Measurements from ENCODE around the gene QRICH1. TPM values are rescaled to one million over a fixed set of nuclear protein-coding genes. Genes with fewer than 3 reads are reported as not detected.

The QRICH1 gene
- total and polyA plus RNA-seq, 2 donors (not counting 3 experiments of a cell fraction or from before 2014, with no cell fraction given) = 89.7 to 116 TPM

DNA sequence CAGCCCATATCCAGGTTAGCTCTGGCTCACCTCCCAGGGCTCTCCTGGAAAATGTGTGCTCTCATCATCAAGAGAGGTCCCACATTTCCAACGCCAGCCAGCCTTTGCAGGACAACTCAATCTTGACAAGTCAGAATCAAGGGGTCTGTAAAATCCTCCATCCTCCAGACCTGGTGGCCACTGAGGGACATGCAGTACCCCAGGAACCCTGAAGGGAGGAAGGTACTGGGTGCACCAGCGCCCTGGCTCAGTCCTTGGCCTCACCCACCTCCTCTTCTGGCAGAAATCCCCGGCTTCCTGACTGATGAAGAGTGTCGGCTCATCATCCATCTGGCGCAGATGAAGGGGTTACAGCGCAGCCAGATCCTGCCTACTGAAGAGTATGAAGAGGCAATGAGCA lies 92.7 kb downstream of the QRICH1 start:
- H3K9ac ChIP-seq (replicated peaks; ENCODE audit: extremely low read depth, insufficient read depth, low read length) = no peak overlapping the region
- no peak overlapping the region for H3K27ac ChIP-seq (ENCODE audit: insufficient read depth, low read depth, low read length)
- no TSS peak for BruUV-seq (replicated peaks)
- no peaks in the 10 kb centered on the region for H3K79me2 ChIP-seq (ENCODE audit: control insufficient read depth, insufficient read depth, low read length)
- ChIA-PET POLR2A (interaction anchor here (0.6 kb wide), 1 partner anchor 8 kb away, joined by 4 read pairs; no protein-coding TSS in a partner anchor), CTCF (interaction anchor here (1.6 to 2.3 kb wide), 2 partner anchors 12 to 13 kb away, joined by 6 to 8 read pairs; partner anchors contain the start of gene P4HTM)
- dilution Hi-C loops (cut with MboI; ENCODE audit: extremely low pct_ligation_motif_present, low sequenced_read_pairs) = no loop called here
- TF ChIP-seq POLR2AphosphoS5 (IDR thresholded peaks at IDR 0.05; ENCODE audit: insufficient read depth, low read depth, low read length) (no peak), GATA2 (IDR thresholded peaks at IDR 0.05; ENCODE audit: insufficient read depth, insufficient read length, low read depth, low read length) (no peak), FOS (IDR thresholded peaks at IDR 0.05; ENCODE audit: borderline replicate concordance, insufficient read depth, low read length) (no peak), JUN (IDR thresholded peaks at IDR 0.05; ENCODE audit: borderline replicate concordance, insufficient read depth, insufficient read length, low read depth) (no peak), POLR2A (IDR thresholded peaks at IDR 0.05; ENCODE audit: low read depth, low read length) (no peak), EZH2 (IDR thresholded peaks at IDR 0.05; ENCODE audit: borderline replicate concordance, low read depth, low read length, severe bottlenecking) (no peak), MYC (IDR thresholded peaks at IDR 0.05; ENCODE audit: low read depth, low read length) (no peak)
- TF ChIP-seq, protein P1, sequence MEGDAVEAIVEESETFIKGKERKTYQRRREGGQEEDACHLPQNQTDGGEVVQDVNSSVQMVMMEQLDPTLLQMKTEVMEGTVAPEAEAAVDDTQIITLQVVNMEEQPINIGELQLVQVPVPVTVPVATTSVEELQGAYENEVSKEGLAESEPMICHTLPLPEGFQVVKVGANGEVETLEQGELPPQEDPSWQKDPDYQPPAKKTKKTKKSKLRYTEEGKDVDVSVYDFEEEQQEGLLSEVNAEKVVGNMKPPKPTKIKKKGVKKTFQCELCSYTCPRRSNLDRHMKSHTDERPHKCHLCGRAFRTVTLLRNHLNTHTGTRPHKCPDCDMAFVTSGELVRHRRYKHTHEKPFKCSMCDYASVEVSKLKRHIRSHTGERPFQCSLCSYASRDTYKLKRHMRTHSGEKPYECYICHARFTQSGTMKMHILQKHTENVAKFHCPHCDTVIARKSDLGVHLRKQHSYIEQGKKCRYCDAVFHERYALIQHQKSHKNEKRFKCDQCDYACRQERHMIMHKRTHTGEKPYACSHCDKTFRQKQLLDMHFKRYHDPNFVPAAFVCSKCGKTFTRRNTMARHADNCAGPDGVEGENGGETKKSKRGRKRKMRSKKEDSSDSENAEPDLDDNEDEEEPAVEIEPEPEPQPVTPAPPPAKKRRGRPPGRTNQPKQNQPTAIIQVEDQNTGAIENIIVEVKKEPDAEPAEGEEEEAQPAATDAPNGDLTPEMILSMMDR (IDR thresholded peaks at IDR 0.05; ENCODE audit: extremely low read depth in 1 of 2, insufficient read depth in 1 of 2, low read depth in 1 of 2, low read length in 2 of 2) = no peak
- TF ChIP-seq, protein P2, sequence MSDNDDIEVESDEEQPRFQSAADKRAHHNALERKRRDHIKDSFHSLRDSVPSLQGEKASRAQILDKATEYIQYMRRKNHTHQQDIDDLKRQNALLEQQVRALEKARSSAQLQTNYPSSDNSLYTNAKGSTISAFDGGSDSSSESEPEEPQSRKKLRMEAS (IDR thresholded peaks at IDR 0.05; ENCODE audit: insufficient read depth, insufficient read length) = no peak
- H3K27me3 ChIP-seq (ENCODE audit: control insufficient read depth in 2 of 2, insufficient read depth in 2 of 2, low read length in 2 of 2) = no peaks in the 10 kb centered on the region
- DNase-seq (ENCODE audit: low read depth, low spot score) (no peak), FAIRE-seq (no peak)
- intact Hi-C loops (cut with micrococcal nuclease) = no loop called here
- H3K9me1 ChIP-seq (replicated peaks; ENCODE audit: control insufficient read depth, extremely low read depth, insufficient read depth, low read length) = no peaks in the 10 kb centered on the region
- H2AFZ ChIP-seq (ENCODE audit: low read depth, low read length) = no peak overlapping the region
- no peak overlapping the region for H3K4me2 ChIP-seq (ENCODE audit: insufficient read depth, low read length)
- no peak overlapping the region for H3K4me3 ChIP-seq (replicated peaks in 1 of 3; ENCODE audit: insufficient read depth in 1 of 3, low read depth in 1 of 3, low read length in 3 of 3)
- H4K20me1 ChIP-seq (replicated peaks; ENCODE audit: control insufficient read depth, extremely low read depth, insufficient read depth, low read length) = no peaks in the 10 kb centered on the region
- peaks cover 2% of the 10 kb centered on the region for H3K4me1 ChIP-seq (ENCODE audit: control insufficient read depth, extremely low read depth, insufficient read depth, low read length)
- H3K36me3 ChIP-seq (ENCODE audit: control insufficient read depth in 2 of 2, extremely low read depth in 1 of 2, insufficient read depth in 2 of 2, low read length in 2 of 2) = no peaks in the 10 kb centered on the region
- no peaks in the 10 kb centered on the region for H3K9me3 ChIP-seq (replicated peaks; ENCODE audit: control insufficient read depth, insufficient read depth, low read length)
